Epithelial cell of proximal tubule (primary cell): Measurements from ENCODE around the gene RHBDF2. TPM values are rescaled to one million over a fixed set of nuclear protein-coding genes. Genes with fewer than 3 reads are reported as not detected.

Experiments used
- DNase-seq: peaks from one replicate; pipeline ENCODE4 v3.0.0-alpha.2; 2011; ENCODE audit warnings: low read depth
- H3K4me3 ChIP-seq: 2 replicates; pipeline ENCODE4 v1.5.1; 2011; ENCODE audit warnings: low read depth, mild to moderate bottlenecking, low read length
- total RNA-seq: library from RNA; depleted of rRNA; stranded (reverse); fragments of >200 nt; gene quantifications from 2 replicates; pipeline ENCODE4 v1.2.3, GENCODE V29; 2015
- TF ChIP-seq, protein P1 (sequence below): conservative IDR thresholded peaks from 2 replicates; pipeline ENCODE4 v1.5.1; 2012; ENCODE audit warnings: low read depth, mild to moderate bottlenecking, low read length

Gene RHBDF2
- total RNA-seq, 1 donor from 2014 or later: 101 TPM

DNA sequence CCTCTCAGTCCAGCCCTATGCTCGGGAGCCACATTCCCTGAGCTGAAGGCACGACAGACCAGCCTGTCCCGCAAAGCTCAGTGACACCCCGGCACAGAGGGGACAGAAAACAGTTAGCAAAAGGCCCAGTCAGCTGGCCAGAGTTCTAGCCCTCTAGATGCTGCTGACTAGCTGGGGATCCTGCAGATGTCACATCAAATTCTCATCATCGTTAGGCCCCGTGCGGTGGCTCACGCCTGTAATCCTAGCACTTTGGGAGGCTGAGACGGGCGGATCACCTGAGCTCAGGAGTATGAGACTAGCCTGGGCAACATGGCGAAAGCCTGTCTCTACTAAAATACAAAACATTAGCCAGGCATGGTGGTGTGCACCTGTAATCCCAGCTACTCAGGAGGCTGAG, 65.5 kb downstream of the RHBDF2 start:
- no peak for DNase-seq
- H3K4me3 ChIP-seq: no peak overlapping the region
- TF ChIP-seq, protein P1, sequence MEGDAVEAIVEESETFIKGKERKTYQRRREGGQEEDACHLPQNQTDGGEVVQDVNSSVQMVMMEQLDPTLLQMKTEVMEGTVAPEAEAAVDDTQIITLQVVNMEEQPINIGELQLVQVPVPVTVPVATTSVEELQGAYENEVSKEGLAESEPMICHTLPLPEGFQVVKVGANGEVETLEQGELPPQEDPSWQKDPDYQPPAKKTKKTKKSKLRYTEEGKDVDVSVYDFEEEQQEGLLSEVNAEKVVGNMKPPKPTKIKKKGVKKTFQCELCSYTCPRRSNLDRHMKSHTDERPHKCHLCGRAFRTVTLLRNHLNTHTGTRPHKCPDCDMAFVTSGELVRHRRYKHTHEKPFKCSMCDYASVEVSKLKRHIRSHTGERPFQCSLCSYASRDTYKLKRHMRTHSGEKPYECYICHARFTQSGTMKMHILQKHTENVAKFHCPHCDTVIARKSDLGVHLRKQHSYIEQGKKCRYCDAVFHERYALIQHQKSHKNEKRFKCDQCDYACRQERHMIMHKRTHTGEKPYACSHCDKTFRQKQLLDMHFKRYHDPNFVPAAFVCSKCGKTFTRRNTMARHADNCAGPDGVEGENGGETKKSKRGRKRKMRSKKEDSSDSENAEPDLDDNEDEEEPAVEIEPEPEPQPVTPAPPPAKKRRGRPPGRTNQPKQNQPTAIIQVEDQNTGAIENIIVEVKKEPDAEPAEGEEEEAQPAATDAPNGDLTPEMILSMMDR: no peak

GRCh38 chr17:76434870-76435269, 66.4 kb downstream of the RHBDF2 start:
- TF ChIP-seq, protein P1: no peak
- no peak overlapping the region for H3K4me3 ChIP-seq
- no peak for DNase-seq

DNA sequence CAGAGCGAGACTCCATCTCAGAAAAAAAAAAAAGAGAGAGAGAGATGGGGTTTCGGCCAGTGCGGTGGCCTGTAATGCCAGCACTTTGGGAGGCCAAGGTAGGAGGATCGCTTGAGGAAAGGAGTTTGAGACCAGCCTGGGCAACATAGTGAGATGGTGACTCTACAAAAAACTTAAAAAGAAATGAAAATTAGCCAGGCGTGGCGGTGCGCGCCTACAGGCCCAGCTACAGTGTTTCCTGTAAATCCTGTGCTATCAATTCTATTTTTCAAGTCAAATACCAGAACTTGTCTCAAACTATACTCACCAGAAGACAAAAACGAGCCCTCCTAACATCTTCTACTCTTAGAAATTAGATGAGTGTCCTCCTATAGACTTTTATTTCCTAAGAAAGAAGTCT, 67.5 kb downstream of the RHBDF2 start:
- TF ChIP-seq, protein P1: no peak
- DNase-seq: no peak
- no peak overlapping the region for H3K4me3 ChIP-seq

GRCh38 chr17:76432712-76433336, 68.4 kb downstream of the RHBDF2 start:
- TF ChIP-seq, protein P1: peak; percentile 60
- DNase-seq: no peak
- H3K4me3 ChIP-seq: no peak overlapping the region

- TF ChIP-seq, protein P1: no peak
- no peak overlapping the region for H3K4me3 ChIP-seq
- DNase-seq: no peak
Measured at GRCh38 chr17:76432004-76432403, 69.2 kb downstream of the RHBDF2 start.

DNA sequence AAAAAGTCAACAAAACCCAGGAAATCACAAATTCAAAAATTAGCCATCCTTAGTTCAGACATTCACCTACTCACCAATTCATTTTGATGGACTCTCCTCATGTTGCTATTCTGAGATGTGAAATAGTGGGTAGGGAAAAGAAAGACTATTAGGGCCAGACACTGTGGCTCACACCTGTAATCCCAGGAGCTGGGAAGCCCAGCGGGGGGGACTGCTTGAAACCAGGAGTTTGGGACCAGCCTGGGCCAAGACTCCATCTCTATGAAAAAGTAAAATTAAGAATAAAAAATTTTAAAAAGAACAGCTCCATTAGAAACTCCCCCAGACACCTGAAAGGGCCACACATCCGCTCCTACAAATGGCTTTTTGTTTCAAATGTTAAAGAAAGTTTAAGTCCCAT, 69.7 kb downstream of the RHBDF2 start:
- TF ChIP-seq, protein P1: no peak
- no peak for DNase-seq
- no peak overlapping the region for H3K4me3 ChIP-seq

- TF ChIP-seq, protein P1: no peak
- no peak overlapping the region for H3K4me3 ChIP-seq
- no peak for DNase-seq
Measured at GRCh38 chr17:76428511-76428910, 72.7 kb downstream of the RHBDF2 start.
